ENCODE results near the gene MIF.
A peak's percentile ranks its signal among the peaks of the same experiment; 100 is the strongest.

- TF ChIP-seq EZH2 (IDR thresholded peaks at IDR 0.05; ENCODE audit: low read length, missing control alignments) (no peak), CTCF (conservative IDR thresholded peaks at IDR 0.05 in 1 of 2, IDR thresholded peaks at IDR 0.05 in 1 of 2; ENCODE audit: low read depth in 1 of 2, low read length in 2 of 2) (peak in 1 of 2 donors; percentile 23)
Measured at GRCh38 chr22:23856721-23857605, 37.2 kb upstream of the MIF start.

All from fibroblast of lung (primary cell).